HL-60 (cell line): ENCODE data around the gene COG2.

Experiments
- DNase-seq, 2 experiments: peaks; one replicate each; pipeline ENCODE4 v3.0.0-alpha.2; 2010 to 2020; ENCODE audit warnings: low read depth in 1 of 2, low spot score in 1 of 2
- H3K27ac ChIP-seq: fragments of 250-450 bp; sonication (Bioruptor Pico); replicated peaks from 2 replicates; pipeline ENCODE4 v1.5.1; 2020; ENCODE audit warnings: mild to moderate bottlenecking, moderate library complexity
- H3K27me3 ChIP-seq: fragments of 250-450 bp; sonication (Bioruptor Pico); 2 replicates; pipeline ENCODE4 v1.5.1; 2021; ENCODE audit warnings: mild to moderate bottlenecking, moderate library complexity; ENCODE audit not compliant: insufficient read depth, poor library complexity, severe bottlenecking
- H3K4me3 ChIP-seq: replicated peaks from 2 replicates; pipeline ENCODE4 v1.5.1; 2011; ENCODE audit warnings: mild to moderate bottlenecking, control low read depth, low read length; ENCODE audit not compliant: insufficient read depth
- GABPA ChIP-seq: IDR thresholded peaks from 2 replicates; pipeline ENCODE4 v1.6.1; 2012; ENCODE audit warnings: low read depth
- POLR2AphosphoS5 ChIP-seq: IDR thresholded peaks from 2 replicates; pipeline ENCODE4 v1.6.1; 2012; ENCODE audit warnings: low read depth
- SPI1 ChIP-seq: IDR thresholded peaks from 2 replicates; pipeline ENCODE4 v1.6.1; 2012; ENCODE audit warnings: low read depth, mild to moderate bottlenecking, borderline replicate concordance
- TF ChIP-seq, protein P1 (sequence below): IDR thresholded peaks from 2 replicates; pipeline ENCODE4 v1.6.1; 2012; ENCODE audit warnings: low read depth; ENCODE audit not compliant: insufficient replicate concordance
- TF ChIP-seq, protein P2 (sequence below): IDR thresholded peaks from one replicate; pipeline ENCODE4 v1.5.1; 2011; ENCODE audit warnings: low read length, control low read depth, inconsistent platforms; ENCODE audit not compliant: insufficient read depth

The COG2 gene

DNA sequence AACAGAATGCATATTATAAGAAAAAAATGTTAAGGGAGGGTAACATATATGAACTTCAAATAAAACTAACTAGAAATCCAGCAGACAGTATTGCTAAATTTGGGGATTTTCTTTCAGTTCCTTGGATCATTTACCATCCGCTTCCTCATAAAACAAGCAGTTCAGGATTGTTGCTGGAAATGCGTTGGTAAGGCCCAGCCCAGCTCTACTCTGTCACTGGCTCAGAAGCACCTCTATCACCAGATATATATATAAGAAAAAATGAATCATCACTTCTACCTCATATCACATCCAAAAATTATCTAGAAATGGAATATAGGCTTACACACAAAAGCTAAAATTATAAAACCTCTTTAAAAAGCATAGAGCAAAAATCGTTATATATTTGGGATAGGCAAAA lies 28.2 kb upstream of the COG2 start:
- Histone ChIP-seq H3K4me3 (no peak overlapping the region), H3K27me3 (no peaks in the 10 kb centered on the region), H3K27ac (no peak overlapping the region)
- DNase-seq, result no peak
- TF ChIP-seq GABPA (no peak), POLR2AphosphoS5 (no peak), SPI1 (no peak)
- TF ChIP-seq, protein P1, sequence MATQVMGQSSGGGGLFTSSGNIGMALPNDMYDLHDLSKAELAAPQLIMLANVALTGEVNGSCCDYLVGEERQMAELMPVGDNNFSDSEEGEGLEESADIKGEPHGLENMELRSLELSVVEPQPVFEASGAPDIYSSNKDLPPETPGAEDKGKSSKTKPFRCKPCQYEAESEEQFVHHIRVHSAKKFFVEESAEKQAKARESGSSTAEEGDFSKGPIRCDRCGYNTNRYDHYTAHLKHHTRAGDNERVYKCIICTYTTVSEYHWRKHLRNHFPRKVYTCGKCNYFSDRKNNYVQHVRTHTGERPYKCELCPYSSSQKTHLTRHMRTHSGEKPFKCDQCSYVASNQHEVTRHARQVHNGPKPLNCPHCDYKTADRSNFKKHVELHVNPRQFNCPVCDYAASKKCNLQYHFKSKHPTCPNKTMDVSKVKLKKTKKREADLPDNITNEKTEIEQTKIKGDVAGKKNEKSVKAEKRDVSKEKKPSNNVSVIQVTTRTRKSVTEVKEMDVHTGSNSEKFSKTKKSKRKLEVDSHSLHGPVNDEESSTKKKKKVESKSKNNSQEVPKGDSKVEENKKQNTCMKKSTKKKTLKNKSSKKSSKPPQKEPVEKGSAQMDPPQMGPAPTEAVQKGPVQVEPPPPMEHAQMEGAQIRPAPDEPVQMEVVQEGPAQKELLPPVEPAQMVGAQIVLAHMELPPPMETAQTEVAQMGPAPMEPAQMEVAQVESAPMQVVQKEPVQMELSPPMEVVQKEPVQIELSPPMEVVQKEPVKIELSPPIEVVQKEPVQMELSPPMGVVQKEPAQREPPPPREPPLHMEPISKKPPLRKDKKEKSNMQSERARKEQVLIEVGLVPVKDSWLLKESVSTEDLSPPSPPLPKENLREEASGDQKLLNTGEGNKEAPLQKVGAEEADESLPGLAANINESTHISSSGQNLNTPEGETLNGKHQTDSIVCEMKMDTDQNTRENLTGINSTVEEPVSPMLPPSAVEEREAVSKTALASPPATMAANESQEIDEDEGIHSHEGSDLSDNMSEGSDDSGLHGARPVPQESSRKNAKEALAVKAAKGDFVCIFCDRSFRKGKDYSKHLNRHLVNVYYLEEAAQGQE, result no peak
- TF ChIP-seq, protein P2, sequence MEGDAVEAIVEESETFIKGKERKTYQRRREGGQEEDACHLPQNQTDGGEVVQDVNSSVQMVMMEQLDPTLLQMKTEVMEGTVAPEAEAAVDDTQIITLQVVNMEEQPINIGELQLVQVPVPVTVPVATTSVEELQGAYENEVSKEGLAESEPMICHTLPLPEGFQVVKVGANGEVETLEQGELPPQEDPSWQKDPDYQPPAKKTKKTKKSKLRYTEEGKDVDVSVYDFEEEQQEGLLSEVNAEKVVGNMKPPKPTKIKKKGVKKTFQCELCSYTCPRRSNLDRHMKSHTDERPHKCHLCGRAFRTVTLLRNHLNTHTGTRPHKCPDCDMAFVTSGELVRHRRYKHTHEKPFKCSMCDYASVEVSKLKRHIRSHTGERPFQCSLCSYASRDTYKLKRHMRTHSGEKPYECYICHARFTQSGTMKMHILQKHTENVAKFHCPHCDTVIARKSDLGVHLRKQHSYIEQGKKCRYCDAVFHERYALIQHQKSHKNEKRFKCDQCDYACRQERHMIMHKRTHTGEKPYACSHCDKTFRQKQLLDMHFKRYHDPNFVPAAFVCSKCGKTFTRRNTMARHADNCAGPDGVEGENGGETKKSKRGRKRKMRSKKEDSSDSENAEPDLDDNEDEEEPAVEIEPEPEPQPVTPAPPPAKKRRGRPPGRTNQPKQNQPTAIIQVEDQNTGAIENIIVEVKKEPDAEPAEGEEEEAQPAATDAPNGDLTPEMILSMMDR, result no peak

DNA sequence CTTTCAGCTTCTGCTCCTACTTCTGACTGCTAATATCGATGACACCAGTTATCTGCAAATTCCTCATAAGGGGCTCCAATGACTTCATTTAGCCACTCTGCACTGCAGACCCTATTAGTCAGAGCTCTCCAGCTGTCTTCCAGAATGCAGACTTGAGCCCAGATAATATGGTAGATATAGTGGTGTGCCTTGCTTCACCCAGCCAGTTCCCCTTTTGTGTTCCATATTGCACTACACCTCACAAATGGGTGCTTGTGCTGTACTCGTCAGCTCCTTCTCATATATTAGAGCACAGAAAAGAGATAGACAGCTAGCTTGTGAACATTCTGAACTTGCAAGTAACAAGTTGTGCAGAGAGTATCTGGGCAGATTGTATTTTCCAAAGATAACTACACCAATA lies 23.7 kb upstream of the COG2 start:
- TF ChIP-seq GABPA (no peak), SPI1 (peak; percentile 81)
- Histone ChIP-seq H3K27ac (no peak overlapping the region), H3K4me3 (no peak overlapping the region), H3K27me3 (no peaks in the 10 kb centered on the region)
- DNase-seq, result peak in 1 of 2 experiments; percentile 27

DNA sequence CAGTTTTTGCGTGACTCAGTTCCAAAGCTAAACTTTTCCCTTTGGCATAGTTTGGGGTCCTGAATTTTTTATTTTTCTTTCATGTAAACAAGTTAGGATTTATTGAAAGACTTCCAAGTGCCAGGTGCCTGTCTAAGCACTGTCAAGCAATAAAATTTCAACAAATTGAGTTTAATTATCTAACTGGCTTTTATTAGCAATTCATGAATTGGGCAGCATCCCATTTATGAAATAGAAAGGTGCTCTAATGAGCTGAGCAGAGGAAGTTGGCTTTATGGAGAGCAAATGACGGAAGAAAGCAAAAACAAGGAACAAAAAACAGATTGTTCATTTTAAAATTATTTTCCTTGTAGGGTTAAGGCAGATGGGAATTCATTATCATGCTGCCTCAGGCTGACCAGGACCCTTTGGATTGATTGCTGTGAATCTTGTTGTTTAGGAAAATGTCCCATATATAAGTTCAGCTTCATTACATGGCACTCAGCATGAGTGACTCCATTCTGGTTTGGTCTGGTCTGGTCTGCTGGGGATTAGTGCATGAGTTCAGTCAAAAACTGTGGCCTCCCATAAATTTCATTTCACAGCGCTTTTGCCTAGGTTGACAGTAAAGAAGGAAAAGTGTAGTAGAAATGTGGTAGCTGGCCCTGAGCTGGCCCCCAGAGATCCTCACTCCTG lies 21.5 kb upstream of the COG2 start:
- no peaks in the 10 kb centered on the region for H3K27me3 ChIP-seq
- H3K4me3 ChIP-seq, result no peak overlapping the region
- DNase-seq, result no peak
- TF ChIP-seq SPI1, result no peak
- TF ChIP-seq POLR2AphosphoS5, result no peak
- TF ChIP-seq GABPA, result no peak
- TF ChIP-seq, protein P2, result no peak
- TF ChIP-seq, protein P1, result no peak
- no peak overlapping the region for H3K27ac ChIP-seq

DNA sequence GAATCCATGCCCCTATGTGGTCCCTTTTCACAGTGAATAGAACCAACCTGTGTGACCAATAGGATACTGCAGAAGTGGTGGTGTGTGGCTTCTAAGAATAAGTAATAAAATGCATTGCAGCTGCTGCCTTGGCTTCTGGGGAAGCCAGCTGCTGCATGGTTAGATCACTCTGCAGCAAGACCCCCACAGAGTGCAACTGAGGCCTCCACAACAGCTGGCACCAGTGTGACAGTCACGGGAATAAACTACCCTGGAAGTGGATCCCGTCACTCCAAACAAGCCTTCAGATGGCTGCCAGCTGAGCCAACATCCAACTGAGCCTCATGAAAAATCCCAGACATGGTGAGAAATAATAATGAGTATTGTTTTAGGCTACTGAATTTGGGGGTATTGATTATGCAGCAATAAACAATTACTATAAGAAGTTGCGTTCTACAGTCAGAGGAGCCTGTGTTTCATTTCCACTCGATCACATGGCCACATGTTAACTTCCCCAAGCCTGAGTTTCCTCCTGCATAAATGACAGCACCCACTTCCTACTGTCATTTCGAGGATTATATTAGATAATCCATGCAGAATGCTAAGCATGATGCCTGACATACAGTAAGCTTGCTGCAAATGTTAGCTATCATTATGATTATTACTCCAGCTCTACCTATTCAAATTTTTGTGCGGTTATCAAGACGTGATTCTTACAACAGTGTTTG lies 20.8 kb upstream of the COG2 start:
- TF ChIP-seq GABPA (no peak), SPI1 (0 out of 2 replicates have a peak, but pooled peaks have one; percentile 5)
- TF ChIP-seq, protein P1, result no peak
- Histone ChIP-seq H3K27me3 (no peaks in the 10 kb centered on the region), H3K27ac (no peak overlapping the region), H3K4me3 (no peak overlapping the region)
- no peak for DNase-seq
